OCI-LY7 (cell line): ENCODE measurements around the gene MORN1. TPM values are rescaled to one million over a fixed set of nuclear protein-coding genes. Genes with fewer than 3 reads are reported as not detected.

Experiments
- BruUV-seq: library from RNA; stranded (reverse); fragments of 400-500 nt; replicated peaks from 2 replicates; lab custom pipeline; 2021; lab: Mats Ljungman, UMichigan
- CTCF ChIA-PET: fragments of 300-600 bp; sonication (Branson Sonifier 250); formaldehyde crosslinking; loops from one replicate; lab custom pipeline; 2022; ENCODE audit warnings: antibody characterized with exemption; ENCODE audit not compliant: unreplicated experiment; lab: Charles Lee
- POLR2A ChIA-PET: fragments of 300-600 bp; sonication (Branson Sonifier 250); formaldehyde crosslinking; loops from one replicate; lab custom pipeline; 2022; ENCODE audit warnings: antibody characterized with exemption; lab: Charles Lee
- DNase-seq: peaks from one replicate; pipeline ENCODE4 v3.0.0-alpha.2; 2015; ENCODE audit warnings: low spot score
- H2AFZ ChIP-seq: fragments of 200-600 bp; sonication (generic), shearing (Covaris generic); 2 replicates; pipeline ENCODE4 v1.6.1; 2014; ENCODE audit warnings: mild to moderate bottlenecking, antibody characterized with exemption, low read length, moderate library complexity
- H3K27ac ChIP-seq: fragments of 200-600 bp; sonication (generic); 2 replicates; pipeline ENCODE4 v1.5.1; 2014; ENCODE audit warnings: mixed run types, low read depth, mild to moderate bottlenecking, moderate library complexity, low read length, inconsistent platforms; ENCODE audit not compliant: poor library complexity, severe bottlenecking
- H3K36me3 ChIP-seq: fragments of 200-600 bp; sonication (generic); 2 replicates; pipeline ENCODE4 v1.6.1; 2014; ENCODE audit warnings: mild to moderate bottlenecking, antibody characterized with exemption, low read length, moderate library complexity, mixed read lengths; ENCODE audit not compliant: insufficient read depth
- H3K4me1 ChIP-seq: fragments of 200-600 bp; sonication (generic); 2 replicates; pipeline ENCODE4 v1.5.1; 2014; ENCODE audit warnings: mild to moderate bottlenecking, low read length; ENCODE audit not compliant: insufficient read depth, poor library complexity, severe bottlenecking
- H3K4me2 ChIP-seq: fragments of 200-600 bp; sonication (generic); 2 replicates; pipeline ENCODE4 v1.6.1; 2014; ENCODE audit warnings: mild to moderate bottlenecking, low read length
- H3K4me3 ChIP-seq: fragments of 200-600 bp; sonication (generic); 2 replicates; pipeline ENCODE4 v1.5.1; 2014; ENCODE audit warnings: mild to moderate bottlenecking, low read depth, low read length; ENCODE audit not compliant: poor library complexity, severe bottlenecking
- H3K79me2 ChIP-seq: fragments of 200-600 bp; sonication (generic); 2 replicates; pipeline ENCODE4 v1.6.1; 2016; ENCODE audit warnings: low read depth, mild to moderate bottlenecking, low read length, moderate library complexity, mixed read lengths; ENCODE audit not compliant: insufficient read depth
- H3K9me2 ChIP-seq: fragments of 200-600 bp; sonication (generic); 2 replicates; pipeline ENCODE4 v1.6.1; 2016; ENCODE audit warnings: mild to moderate bottlenecking, low read length, mixed read lengths; ENCODE audit not compliant: insufficient read depth
- H3K9me3 ChIP-seq: fragments of 200-600 bp; sonication (generic); 2 replicates; pipeline ENCODE4 v1.6.1; 2014; ENCODE audit warnings: mild to moderate bottlenecking, mixed run types, low read length, mixed read lengths
- H4K20me1 ChIP-seq: fragments of 200-600 bp; sonication (generic); 2 replicates; pipeline ENCODE4 v1.6.1; 2014; ENCODE audit warnings: mild to moderate bottlenecking, antibody characterized with exemption, low read length, moderate library complexity, mixed read lengths; ENCODE audit not compliant: insufficient read depth
- EZH2phosphoT487 ChIP-seq: fragments of 200-600 bp; sonication (generic); IDR thresholded peaks from 2 replicates; pipeline ENCODE4 v1.6.1; 2018; ENCODE audit warnings: low read depth, borderline replicate concordance, mild to moderate bottlenecking, mixed run types, antibody characterized with exemption, low read length, moderate library complexity, mixed read lengths
- intact Hi-C: fragments of 100-400 bp; cut with micrococcal nuclease; formaldehyde crosslinking; loops from one replicate; pipeline ENCODE4 v1.10.0; 2022; ENCODE audit not compliant: unreplicated experiment
- total RNA-seq, 2 experiments: library from RNA; depleted of rRNA in 1 of 2; stranded (reverse); fragments of >200 nt in 1 of 2; shearing (Covaris generic) in 1 of 2; gene quantifications; 2 replicates each; pipeline ENCODE4 v1.2.3, GENCODE V29; 2014 to 2022
- TF ChIP-seq, protein P1 (sequence below): fragments of 200-600 bp; sonication (generic); conservative IDR thresholded peaks from 2 replicates; pipeline ENCODE4 v1.5.1; 2014; ENCODE audit warnings: mild to moderate bottlenecking, antibody characterized with exemption, low read length, moderate library complexity, mixed read lengths

MORN1 gene
- total RNA-seq, 2 experiments from 2014 or later = 13.1 to 29.7 TPM

DNA sequence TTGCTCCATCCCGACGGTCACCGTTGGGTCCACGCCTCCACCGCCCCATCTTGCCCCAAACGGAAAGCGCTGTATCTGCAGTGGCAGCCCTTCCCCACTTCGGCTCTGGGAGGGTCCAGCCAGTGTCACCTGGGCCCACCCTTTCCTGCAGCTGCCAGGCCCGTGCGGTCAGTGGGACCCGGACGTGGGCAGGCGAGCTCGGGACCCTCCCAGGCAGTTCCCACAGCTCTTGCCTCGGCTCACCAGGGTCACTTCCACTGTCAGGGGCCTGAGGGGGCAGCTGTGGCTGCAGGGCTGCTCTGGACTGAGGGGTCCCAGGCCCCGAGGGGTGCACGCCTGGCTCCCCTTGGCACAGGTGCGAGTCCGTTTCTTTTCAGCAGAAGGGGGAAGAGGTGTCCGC, 82.5 kb downstream of the MORN1 start:
- no peak overlapping the region for H3K4me2 ChIP-seq
- H3K27ac ChIP-seq = no peak overlapping the region
- H3K9me3 ChIP-seq = no peaks in the 10 kb centered on the region
- intact Hi-C loops = no loop called here
- CTCF ChIA-PET = no interaction called here
- no peaks in the 10 kb centered on the region for H3K79me2 ChIP-seq
- TF ChIP-seq, protein P1, sequence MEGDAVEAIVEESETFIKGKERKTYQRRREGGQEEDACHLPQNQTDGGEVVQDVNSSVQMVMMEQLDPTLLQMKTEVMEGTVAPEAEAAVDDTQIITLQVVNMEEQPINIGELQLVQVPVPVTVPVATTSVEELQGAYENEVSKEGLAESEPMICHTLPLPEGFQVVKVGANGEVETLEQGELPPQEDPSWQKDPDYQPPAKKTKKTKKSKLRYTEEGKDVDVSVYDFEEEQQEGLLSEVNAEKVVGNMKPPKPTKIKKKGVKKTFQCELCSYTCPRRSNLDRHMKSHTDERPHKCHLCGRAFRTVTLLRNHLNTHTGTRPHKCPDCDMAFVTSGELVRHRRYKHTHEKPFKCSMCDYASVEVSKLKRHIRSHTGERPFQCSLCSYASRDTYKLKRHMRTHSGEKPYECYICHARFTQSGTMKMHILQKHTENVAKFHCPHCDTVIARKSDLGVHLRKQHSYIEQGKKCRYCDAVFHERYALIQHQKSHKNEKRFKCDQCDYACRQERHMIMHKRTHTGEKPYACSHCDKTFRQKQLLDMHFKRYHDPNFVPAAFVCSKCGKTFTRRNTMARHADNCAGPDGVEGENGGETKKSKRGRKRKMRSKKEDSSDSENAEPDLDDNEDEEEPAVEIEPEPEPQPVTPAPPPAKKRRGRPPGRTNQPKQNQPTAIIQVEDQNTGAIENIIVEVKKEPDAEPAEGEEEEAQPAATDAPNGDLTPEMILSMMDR = no peak
- TF ChIP-seq EZH2phosphoT487 = no peak
- no peak for DNase-seq
- no peak overlapping the region for H2AFZ ChIP-seq
- H3K4me1 ChIP-seq = peaks cover 3% of the 10 kb centered on the region
- POLR2A ChIA-PET = no interaction called here
- no peaks in the 10 kb centered on the region for H3K9me2 ChIP-seq
- H4K20me1 ChIP-seq = no peaks in the 10 kb centered on the region
- BruUV-seq = no TSS peak
- no peaks in the 10 kb centered on the region for H3K36me3 ChIP-seq
- no peak overlapping the region for H3K4me3 ChIP-seq

DNA sequence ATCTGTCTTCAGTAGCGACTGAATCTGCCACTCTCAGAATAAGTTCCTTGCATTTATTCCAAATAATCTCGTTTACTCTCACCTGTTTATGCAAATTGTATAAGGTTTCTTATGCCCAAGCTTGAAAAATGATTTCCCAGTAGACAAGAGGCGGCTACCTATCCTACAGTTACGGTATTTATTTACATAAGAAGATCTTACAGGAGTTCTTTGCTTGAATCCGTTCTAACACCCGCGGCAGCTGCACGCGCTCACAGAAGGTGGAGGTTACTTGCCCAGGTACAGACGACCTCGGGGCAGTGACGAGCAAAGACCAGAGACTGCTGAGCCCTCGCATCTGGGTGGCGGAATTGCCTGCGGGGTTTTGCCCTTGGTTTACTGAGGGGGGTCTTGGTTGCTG, 83.4 kb downstream of the MORN1 start:
- no peaks in the 10 kb centered on the region for H4K20me1 ChIP-seq
- H3K9me2 ChIP-seq = no peaks in the 10 kb centered on the region
- no peaks in the 10 kb centered on the region for H3K79me2 ChIP-seq
- no TSS peak for BruUV-seq
- POLR2A ChIA-PET = no interaction called here
- H3K27ac ChIP-seq = no peak overlapping the region
- TF ChIP-seq, protein P1 = no peak
- no peak for TF ChIP-seq EZH2phosphoT487
- intact Hi-C loops = no loop called here
- no peak overlapping the region for H2AFZ ChIP-seq
- H3K9me3 ChIP-seq = no peaks in the 10 kb centered on the region
- peaks cover 3% of the 10 kb centered on the region for H3K4me1 ChIP-seq
- no peaks in the 10 kb centered on the region for H3K36me3 ChIP-seq
- no peak overlapping the region for H3K4me3 ChIP-seq
- no peak overlapping the region for H3K4me2 ChIP-seq
- DNase-seq = no peak
- CTCF ChIA-PET = no interaction called here

DNA sequence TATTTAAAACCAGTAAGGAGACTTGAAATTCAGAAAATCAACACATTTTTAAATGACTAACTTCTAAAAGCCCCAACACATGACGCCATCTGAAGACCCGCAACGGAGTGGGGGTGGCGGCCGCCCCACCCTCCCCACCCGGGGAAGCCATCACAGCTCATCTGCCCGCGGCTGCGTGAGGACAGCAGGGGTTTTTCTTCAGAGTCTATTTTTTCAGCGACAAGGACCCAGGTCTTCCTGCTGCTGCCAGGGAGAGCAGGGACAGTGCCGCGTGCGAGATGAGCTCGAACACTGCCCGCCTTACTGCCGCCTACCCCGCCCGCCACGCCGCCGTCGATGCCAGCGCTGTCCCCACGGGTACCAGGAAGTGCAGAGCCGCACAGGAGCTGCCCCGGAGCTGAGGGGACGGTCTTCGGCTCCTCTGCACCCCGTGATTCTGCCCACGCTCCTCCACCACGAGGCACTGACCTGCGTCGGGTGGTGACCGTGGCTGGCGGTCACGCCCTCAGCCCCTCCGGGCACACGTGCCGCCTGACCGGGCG, 84.2 kb downstream of the MORN1 start:
- no peak overlapping the region for H3K27ac ChIP-seq
- ChIA-PET CTCF (no interaction called here), POLR2A (no interaction called here)
- intact Hi-C loops = no loop called here
- no peak overlapping the region for H3K4me2 ChIP-seq
- no peak for DNase-seq
- no peak overlapping the region for H3K4me3 ChIP-seq
- no TSS peak for BruUV-seq
- no peak overlapping the region for H2AFZ ChIP-seq
- H4K20me1 ChIP-seq = no peaks in the 10 kb centered on the region
- no peak for TF ChIP-seq EZH2phosphoT487
- H3K36me3 ChIP-seq = no peaks in the 10 kb centered on the region
- H3K4me1 ChIP-seq = peaks cover 3% of the 10 kb centered on the region
- H3K79me2 ChIP-seq = no peaks in the 10 kb centered on the region
- no peaks in the 10 kb centered on the region for H3K9me2 ChIP-seq
- H3K9me3 ChIP-seq = no peaks in the 10 kb centered on the region
